ENCODE data around the gene EQTN.

Gene EQTN

DNA sequence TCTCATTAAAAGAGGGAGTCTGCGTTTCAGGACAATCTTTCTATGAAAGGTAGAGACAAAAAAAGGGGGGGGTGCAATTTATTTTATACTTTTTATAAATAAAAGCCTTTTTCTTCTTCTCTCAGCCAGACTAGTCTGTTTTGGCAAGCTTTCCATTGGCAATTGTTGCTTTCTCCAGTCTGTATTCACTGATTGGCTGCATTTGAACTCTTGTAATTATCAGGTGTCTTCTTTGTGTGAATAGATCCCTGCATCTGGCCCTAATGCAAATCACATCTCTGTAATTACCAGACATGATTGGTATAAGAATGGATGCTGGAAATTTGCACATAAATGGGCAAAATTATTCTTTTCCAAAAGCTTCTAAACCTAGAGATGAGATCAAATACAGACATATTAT is 7.6 kb upstream of the EQTN start:
- no peak for DNase-seq (ENCODE audit: low spot score)
- Histone ChIP-seq H3K4me3 (ENCODE audit: severe bottlenecking) (no peak overlapping the region), H3K36me3 (ENCODE audit: low read depth) (no peaks in the 10 kb centered on the region), H3K27ac (ENCODE audit: poor library complexity, severe bottlenecking) (no peak overlapping the region), H3K9me3 (ENCODE audit: severe bottlenecking) (no peaks in the 10 kb centered on the region), H3K27me3 (ENCODE audit: insufficient read depth, poor library complexity, severe bottlenecking) (no peaks in the 10 kb centered on the region), H3K4me1 (ENCODE audit: insufficient read depth, poor library complexity, severe bottlenecking) (no peaks in the 10 kb centered on the region)
- TF ChIP-seq, protein P1, sequence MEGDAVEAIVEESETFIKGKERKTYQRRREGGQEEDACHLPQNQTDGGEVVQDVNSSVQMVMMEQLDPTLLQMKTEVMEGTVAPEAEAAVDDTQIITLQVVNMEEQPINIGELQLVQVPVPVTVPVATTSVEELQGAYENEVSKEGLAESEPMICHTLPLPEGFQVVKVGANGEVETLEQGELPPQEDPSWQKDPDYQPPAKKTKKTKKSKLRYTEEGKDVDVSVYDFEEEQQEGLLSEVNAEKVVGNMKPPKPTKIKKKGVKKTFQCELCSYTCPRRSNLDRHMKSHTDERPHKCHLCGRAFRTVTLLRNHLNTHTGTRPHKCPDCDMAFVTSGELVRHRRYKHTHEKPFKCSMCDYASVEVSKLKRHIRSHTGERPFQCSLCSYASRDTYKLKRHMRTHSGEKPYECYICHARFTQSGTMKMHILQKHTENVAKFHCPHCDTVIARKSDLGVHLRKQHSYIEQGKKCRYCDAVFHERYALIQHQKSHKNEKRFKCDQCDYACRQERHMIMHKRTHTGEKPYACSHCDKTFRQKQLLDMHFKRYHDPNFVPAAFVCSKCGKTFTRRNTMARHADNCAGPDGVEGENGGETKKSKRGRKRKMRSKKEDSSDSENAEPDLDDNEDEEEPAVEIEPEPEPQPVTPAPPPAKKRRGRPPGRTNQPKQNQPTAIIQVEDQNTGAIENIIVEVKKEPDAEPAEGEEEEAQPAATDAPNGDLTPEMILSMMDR (IDR thresholded peaks at IDR 0.05; ENCODE audit: poor library complexity, severe bottlenecking), result no peak
- no peak for ATAC-seq (ENCODE audit: low read depth)

GRCh38 chr9:27303219-27303618 is 6.3 kb upstream of the EQTN start:
- H3K4me3 ChIP-seq (ENCODE audit: severe bottlenecking), result no peak overlapping the region
- no peak for DNase-seq (ENCODE audit: low spot score)
- H3K9me3 ChIP-seq (ENCODE audit: severe bottlenecking), result no peaks in the 10 kb centered on the region
- no peaks in the 10 kb centered on the region for H3K36me3 ChIP-seq (ENCODE audit: low read depth)
- TF ChIP-seq, protein P1 (IDR thresholded peaks at IDR 0.05; ENCODE audit: poor library complexity, severe bottlenecking), result no peak
- no peak overlapping the region for H3K27ac ChIP-seq (ENCODE audit: poor library complexity, severe bottlenecking)
- no peaks in the 10 kb centered on the region for H3K4me1 ChIP-seq (ENCODE audit: insufficient read depth, poor library complexity, severe bottlenecking)
- no peak for ATAC-seq (ENCODE audit: low read depth)
- no peaks in the 10 kb centered on the region for H3K27me3 ChIP-seq (ENCODE audit: insufficient read depth, poor library complexity, severe bottlenecking)

- Histone ChIP-seq H3K9me3 (ENCODE audit: severe bottlenecking) (no peaks in the 10 kb centered on the region), H3K4me1 (ENCODE audit: insufficient read depth, poor library complexity, severe bottlenecking) (no peaks in the 10 kb centered on the region), H3K27ac (ENCODE audit: poor library complexity, severe bottlenecking) (no peak overlapping the region), H3K4me3 (ENCODE audit: severe bottlenecking) (no peak overlapping the region), H3K36me3 (ENCODE audit: low read depth) (no peaks in the 10 kb centered on the region), H3K27me3 (ENCODE audit: insufficient read depth, poor library complexity, severe bottlenecking) (no peaks in the 10 kb centered on the region)
- no peak for DNase-seq (ENCODE audit: low spot score)
- ATAC-seq (ENCODE audit: low read depth), result no peak
- TF ChIP-seq, protein P1 (IDR thresholded peaks at IDR 0.05; ENCODE audit: poor library complexity, severe bottlenecking), result no peak
These were observed 3.0 kb downstream of the EQTN start for GRCh38 chr9:27293996-27294395.

- no peak for DNase-seq (ENCODE audit: low spot score)
- TF ChIP-seq, protein P1 (IDR thresholded peaks at IDR 0.05; ENCODE audit: poor library complexity, severe bottlenecking), result no peak
- no peaks in the 10 kb centered on the region for H3K36me3 ChIP-seq (ENCODE audit: low read depth)
- ATAC-seq (ENCODE audit: low read depth), result no peak
- H3K27me3 ChIP-seq (ENCODE audit: insufficient read depth, poor library complexity, severe bottlenecking), result no peaks in the 10 kb centered on the region
- no peak overlapping the region for H3K27ac ChIP-seq (ENCODE audit: poor library complexity, severe bottlenecking)
- no peaks in the 10 kb centered on the region for H3K9me3 ChIP-seq (ENCODE audit: severe bottlenecking)
- no peak overlapping the region for H3K4me3 ChIP-seq (ENCODE audit: severe bottlenecking)
- no peaks in the 10 kb centered on the region for H3K4me1 ChIP-seq (ENCODE audit: insufficient read depth, poor library complexity, severe bottlenecking)
These were observed 4.1 kb downstream of the EQTN start for GRCh38 chr9:27292659-27293405.

DNA sequence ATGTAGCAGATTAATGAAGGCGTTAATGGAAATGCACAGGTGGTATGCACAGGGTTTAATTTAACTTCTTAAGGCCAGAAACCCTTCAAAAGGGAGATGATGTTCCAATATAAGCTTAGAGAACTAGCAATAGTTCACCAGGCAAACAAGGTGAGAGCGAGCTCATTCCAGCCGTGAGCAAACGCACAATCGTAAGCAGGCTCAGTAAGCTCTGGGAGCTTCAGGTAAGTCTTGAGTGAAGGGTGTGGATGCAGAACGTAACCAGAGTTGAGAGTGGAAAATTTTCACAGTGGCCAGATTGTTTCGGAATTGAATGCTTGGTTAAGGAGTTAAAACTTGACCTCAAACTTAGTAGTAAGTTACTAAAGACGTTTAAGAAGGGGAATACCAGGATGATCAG is 5.7 kb downstream of the EQTN start:
- Histone ChIP-seq H3K9me3 (ENCODE audit: severe bottlenecking) (no peaks in the 10 kb centered on the region), H3K36me3 (ENCODE audit: low read depth) (no peaks in the 10 kb centered on the region), H3K4me1 (ENCODE audit: insufficient read depth, poor library complexity, severe bottlenecking) (no peaks in the 10 kb centered on the region), H3K27ac (ENCODE audit: poor library complexity, severe bottlenecking) (no peak overlapping the region), H3K4me3 (ENCODE audit: severe bottlenecking) (no peak overlapping the region), H3K27me3 (ENCODE audit: insufficient read depth, poor library complexity, severe bottlenecking) (no peaks in the 10 kb centered on the region)
- ATAC-seq (ENCODE audit: low read depth) (no peak), DNase-seq (ENCODE audit: low spot score) (no peak)
- TF ChIP-seq, protein P1 (IDR thresholded peaks at IDR 0.05; ENCODE audit: poor library complexity, severe bottlenecking), result no peak
